Activated CD8-positive, alpha-beta memory T cell treated with anti-CD3 and anti-CD28 coated beads, Interleukin-2, amount 50 U/mL, for 1 hour (primary cell): ENCODE measurements around the gene CAMP.

ENCODE experiments used
- DNase-seq: peaks from one replicate; pipeline ENCODE4 v3.0.0-alpha.2; 2020; ENCODE audit errors: extremely low read depth

CAMP gene

DNA sequence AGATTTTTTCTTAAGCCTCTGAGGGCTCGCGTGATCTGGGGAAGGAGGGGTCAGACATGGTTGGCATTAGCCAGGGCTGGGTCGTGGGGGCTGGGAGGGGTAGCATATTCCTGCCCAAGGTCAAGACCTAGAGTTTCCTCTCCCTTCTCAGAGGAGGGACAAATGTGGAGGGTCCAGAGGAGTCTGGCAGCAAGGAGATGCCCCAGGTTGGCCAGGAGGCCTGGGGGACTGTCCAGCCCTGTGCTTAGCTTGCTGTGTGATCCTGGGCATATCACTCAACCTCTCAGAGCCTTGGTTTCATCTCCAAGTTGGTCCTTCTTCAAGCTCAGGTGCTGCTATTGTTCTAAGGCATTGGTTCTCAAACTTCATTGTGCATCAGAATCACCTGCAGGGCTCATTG, 9.1 kb upstream of the CAMP start:
- no peak for DNase-seq

DNA sequence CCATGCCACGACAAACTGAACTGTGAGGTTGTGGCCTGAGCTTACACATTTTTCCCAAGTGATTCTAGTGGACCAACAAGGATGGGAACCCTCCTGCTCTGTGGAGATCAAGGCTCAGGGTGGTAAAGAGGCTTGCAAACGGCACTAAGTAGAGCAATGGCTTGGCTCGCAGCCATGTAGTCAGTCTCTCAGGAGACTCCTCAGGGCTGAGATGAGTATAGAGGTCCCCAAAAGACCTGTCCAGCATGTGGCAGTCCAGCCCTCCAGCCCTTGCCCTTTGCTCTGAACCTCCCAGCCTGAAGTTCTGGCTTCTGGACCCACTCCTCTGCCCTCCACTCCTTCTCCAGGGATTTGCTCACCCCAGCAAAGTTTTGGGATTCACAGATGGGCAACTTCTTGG, 8.3 kb upstream of the CAMP start:
- DNase-seq = no peak

DNA sequence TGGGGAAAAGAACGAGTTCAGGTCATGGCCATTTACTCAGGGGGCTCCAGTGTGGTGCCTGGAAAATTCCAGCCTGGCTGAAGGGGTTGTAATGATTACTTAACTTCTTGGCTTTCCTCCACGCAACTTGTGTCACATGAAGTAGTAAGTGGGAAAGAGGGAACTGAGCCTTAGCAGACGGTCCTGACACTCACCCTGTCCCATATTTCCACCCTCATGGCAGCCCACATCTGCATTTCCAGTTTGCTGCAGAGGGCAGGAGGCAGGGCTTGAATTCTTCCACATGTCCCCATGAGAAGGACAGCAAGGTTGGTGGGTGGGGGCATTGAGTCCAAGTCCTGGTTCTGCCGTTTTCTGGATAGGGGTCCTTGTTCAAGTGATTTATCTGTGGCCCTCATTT, 7.8 kb upstream of the CAMP start:
- no peak for DNase-seq

DNA sequence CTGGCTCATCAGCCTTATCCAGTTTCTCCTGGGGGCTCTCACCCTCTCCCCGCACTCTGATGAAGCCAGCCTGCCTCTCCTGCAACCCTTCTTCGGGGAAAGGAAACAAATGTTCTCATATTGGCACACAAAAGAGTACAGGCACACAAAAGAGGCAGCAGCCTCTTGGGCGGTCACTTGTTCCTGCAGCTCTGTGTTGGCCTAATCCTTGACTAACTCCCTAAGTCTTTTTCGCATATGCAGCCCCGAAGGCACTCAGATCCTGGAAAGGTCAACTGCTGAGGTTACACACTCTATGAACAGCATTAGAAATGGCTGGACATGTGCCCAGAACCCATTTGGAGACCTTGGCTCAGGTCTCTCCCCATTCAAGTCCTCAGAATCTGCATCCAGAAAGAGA, 7.4 kb upstream of the CAMP start:
- DNase-seq = no peak

DNA sequence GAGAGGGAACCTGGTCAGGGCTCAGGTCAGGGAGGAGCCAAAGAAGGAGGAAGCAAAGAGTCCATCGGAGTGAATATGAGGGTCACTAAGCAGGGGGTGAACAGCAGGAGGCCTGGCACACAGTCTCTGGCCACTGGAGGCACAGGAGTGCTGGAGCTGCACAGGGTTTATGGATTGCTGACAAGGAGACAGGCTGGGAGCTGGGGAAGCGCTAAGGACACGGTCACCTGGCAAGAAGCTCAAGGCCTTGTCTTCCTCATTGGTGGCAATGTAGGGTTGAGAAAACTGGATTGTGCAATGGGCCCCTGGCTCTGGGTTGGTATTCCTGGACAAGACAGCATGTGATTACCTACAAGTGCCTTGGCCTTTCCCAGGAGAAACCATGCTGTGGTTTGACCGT, 5.8 kb upstream of the CAMP start:
- no peak for DNase-seq

DNA sequence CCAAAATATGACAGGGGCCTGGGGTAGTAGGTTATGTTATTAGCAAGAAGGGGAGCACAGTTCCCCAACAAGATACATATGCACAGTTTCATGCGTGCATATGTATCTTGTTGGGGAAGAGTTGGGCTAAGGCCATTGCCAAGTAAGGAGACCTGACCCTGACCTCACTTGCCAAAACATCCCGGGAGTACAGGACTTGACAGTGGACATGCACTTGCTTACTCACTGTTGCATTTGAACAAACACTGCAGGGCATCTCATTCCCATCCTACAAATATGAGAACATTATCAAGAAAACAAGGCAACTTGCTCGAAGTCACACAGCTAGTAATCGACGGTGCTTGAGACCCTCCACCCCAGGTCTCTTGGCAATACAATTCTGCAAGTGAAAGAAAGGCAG, 4.8 kb upstream of the CAMP start:
- DNase-seq = no peak

DNA sequence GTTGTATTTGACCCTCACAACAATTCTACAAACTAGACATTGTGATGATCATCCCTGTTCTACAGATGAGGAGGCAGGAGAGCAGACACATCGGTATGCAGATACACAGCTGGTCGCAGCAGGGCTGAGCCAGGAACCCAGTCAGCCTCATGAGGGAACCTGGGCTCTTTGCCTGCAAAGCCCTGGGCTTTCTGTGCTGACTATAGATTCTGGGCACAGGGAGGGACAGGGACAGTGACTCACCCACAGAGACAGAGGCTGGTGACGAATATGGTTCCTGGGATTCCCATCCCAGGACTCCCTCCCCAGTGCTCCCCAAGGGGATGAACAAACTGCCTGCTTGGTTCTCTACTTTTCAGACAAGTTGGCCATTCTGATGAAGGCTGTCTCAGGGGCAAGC, 3.8 kb upstream of the CAMP start:
- no peak for DNase-seq

DNA sequence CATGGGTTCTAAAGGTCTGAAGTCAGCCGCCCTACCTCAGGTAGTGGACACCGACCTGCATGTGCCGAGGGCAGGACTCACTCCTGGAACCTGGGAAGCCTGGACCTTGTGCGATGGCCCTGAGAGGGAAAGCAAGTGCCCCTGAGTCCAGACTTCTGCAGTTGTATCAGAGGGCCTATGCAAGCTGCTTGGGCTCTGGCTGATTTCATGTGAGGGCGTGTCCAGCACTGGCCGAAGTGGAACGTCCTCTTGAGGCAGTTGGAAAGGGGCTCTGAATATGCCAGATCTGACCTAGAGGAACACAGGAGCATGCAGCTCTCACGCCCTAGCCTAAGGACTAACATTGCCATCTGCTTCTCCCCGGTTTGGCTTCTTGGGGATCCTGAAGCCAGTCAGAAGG, 2.5 kb upstream of the CAMP start:
- DNase-seq = no peak

DNA sequence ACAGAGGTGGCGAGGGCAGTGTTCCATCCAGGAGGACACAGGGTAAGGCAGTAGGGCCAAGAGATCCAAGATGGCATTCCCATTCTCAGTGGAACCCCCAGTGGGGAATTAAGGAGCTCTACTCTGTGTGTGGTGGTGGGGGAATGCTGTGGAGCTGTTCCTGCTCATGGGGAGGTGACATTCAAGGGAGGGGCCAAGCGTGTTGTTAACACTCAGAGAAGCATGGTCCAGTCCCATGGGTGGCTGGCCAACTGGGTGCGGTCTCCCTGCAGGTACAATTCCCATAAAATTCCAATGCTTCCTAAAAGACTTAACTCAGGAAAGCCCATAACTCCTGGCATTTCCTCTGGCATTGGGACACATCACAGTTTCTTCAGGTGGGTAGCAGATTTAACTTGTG, 2.3 kb downstream of the CAMP start:
- no peak for DNase-seq

DNA sequence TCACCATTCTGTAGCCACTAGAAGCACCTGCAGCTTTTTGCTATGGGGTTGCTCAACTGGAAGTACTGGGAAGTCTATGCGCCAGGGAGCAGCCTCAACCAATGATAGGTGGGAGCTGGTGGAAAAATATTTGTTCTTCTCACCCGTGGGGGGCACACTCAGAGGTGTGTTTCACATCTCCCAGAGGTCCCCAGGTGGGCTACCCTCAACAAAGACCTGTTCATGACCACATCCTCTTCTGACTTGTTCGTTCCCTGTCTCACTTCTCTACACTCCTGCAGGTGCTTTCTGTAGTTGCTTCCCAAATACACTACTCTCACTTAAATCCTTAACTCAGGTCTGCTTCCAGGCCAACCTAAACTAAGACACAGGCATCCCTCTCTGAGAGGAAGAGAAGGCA, 3.6 kb downstream of the CAMP start:
- DNase-seq = no peak

DNA sequence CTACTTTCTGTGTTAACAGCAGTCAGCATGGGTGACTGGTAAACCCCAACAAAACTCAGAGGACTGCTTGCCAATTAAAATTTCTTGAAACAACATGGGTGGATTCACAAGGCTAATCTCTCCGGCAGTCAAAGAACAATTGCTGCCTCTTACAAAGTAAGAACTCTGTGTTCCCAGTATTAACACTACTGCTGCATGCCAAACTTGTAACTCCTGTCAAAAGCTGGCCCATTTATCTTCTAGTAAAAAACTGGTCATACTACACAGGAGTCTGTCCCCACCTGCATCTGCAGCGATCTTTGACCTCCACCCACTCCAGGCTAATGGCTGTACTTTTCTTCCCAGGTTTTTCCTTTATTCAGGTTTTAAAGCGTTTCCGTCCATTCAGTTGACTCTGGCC, 8.9 kb downstream of the CAMP start:
- no peak for DNase-seq

DNA sequence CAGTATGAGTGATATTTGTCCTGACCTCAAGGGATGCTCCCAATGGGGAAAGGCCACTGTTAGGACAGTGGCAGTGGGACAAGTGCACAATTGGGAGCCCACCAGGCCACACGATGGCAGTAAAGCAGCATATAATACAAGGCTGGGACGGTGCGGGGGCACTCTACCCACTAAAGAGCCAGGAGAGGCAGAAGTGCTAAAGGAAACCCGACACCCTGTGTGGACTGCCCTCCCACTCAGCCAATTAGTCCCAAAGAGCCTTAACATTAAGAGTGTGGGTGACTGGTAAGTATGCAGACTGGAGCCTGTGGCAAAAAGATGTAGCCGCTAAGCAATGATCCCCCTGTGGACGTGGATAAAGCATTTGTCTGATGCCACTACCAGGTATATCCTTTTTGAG, 9.4 kb downstream of the CAMP start:
- peak; percentile 8 for DNase-seq

DNA sequence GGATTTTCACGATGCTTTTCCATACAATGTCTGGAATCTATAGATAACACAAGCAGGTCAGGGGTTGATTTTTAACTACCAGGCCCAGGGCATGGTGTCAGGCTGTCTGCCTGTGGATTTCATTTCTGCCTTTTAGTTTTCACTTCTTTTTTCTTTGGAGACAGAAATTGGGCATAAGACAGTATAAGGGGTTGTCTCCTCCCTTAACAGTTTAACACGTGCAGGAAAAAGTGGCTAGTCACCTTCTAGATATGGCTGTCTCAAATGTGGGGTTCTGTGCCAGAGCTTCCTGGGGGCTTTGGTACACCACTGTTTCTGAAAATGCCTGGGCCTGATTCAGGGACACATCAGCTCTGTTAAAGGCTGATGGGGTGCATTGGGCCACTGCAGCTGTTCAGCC, 10.2 kb downstream of the CAMP start:
- DNase-seq = no peak

DNA sequence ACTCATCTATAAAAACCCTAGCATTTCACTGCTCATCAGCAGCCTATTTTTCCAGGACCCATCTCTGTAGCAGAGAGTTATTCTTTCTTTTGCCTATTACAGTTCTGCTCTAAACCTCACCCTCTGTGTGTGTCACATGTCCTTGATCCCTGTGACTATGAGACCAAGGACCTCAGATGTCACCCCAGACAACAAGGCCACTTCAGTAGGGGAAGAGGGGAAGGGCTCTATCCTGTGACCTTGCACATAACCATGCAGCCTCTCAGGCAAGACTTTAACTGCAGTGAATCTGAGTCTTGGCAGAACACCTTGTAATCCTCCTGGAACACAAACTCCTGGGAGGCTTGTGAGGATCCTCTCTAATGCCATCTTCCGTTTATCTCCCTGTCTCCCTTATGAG, 13.2 kb downstream of the CAMP start:
- DNase-seq = no peak

DNA sequence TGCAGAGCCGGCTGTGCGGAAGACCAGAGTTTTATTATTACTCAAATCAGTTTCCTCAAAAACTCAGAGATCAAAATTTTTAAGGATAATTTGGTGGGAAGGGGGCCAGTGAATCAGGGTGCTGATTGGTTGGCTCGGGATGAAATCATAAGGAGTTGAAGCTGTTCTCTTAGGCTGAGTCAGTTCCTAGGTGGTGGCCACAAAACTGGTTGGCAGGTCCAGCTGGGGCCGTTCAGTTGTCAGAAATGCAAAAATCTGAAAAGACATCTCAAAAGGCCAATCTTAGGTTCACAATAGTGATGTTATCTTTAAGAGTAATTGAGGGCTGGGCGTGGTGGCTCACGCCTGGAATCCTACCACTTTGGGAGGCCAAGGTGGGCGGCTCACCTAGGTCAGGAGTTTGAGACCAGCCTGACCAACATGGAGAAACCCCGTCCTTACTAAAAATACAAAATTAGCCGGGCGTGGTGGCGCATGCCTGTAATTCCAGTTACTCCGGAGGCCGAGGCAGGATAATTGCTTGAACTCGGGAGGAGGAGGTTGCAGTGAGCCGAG, 15.3 kb downstream of the CAMP start:
- no peak for DNase-seq

DNA sequence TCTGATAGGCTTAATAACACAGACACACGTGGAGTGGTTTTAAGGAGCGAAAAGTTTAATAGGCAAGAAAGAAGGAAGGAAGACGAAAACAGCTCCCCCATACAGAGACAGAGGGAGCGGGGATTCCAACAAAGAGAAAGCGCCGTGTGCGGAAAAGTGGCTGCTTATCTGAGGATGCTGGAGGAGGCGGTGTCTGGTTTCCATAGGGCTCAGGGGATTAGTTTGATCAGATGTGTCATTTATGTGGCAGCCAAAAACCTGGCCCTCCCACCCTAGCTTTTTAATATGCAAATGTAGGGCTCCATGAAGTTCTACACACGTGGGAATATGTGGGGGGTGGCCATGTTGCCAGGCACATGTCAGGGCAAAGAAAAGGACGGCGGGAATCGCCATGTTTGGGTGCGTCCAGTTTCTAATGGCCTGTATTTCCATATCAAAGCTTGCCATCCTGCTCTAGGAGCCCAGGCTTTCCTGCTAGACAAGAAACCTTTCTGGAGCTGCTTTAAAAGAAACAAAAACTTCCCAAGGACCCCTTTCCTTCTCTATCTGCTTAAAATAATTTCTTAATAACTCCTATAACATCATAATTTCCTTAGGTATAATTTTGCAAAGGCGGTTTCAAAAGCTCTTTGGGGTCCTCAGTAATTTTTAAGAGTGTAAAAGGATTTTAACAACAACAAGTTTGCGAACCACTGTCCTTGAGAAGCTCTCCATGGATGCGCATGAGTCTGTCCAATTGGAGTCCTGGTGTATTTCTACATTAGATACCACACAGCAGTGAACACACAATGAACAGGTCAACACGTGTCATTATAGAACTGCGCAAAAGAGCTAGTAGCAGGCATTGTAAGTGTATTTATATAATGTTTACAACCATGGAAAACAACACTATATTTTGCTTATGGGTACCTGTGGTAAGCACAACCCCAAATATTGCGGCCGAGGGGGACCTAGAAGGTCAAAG, 17.0 kb downstream of the CAMP start:
- no peak for DNase-seq

DNA sequence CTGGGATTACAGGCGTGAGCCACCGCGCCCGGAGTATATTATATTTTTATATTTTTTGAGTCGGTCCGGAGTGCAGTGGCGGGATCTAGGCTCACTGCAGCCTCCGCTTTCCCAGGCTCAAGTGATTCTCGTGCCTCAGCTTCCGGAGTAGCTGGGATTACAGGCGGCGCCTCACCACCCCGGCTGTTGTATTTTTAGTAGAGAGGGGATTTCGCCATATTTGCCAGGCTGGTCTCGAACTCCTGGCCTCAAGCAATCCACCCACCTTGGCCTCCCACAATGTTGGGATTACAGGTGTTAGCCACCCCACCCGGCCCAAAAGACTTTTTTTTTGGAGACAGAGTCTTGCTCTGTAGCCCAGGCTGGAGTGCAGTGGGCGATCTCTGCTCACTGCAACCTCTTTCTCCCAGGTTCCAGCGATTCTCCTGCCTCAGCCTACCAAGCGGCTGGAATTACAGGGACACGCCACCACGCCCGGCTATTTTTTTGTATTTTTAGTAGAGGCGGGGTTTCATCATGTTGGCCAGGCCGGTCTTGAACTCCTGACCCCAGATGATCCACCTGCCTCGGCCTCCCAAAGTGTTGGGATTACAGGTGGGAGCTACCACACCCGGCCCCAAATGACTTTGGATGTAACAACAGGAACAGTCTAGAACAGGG, 18.6 kb downstream of the CAMP start:
- DNase-seq = no peak

DNA sequence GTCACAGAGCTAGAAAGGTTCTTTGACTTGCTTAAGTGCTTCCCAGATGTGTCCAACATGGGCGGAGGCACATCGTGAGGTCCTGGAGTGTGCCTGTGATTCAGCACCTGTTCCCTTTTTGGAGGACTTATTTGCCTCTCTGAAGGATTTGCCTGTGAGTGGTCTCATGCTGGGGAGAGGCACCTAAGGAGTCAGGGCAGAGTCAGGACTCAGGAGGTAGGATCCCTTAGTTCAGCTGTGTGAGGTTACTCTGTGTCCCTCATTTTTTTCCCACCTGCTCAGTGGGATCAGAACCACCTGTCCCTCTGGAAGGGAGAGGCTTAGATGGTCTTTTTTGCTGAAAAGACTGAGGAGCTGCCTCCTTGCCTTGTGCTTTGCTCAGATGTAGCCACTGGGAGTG, 20.6 kb downstream of the CAMP start:
- DNase-seq = no peak

DNA sequence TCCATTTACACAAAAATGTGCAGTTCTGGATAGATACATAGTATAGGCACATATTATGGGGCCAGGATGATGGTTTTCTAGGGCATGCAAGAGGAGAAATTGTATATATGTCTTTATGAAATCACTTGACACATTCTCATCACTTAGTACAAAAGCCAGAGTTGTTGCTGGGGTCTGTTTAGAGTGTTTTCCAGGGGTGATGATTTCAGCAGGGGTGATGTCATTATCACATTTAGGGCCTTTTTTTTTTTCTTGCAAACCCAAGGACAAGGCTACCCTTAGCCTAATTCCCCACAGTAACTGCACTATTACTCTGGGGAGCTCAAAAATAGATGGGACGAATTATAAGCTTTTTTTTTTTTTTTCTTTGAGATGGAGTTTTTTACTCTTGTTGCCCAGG, 21.2 kb downstream of the CAMP start:
- no peak for DNase-seq

DNA sequence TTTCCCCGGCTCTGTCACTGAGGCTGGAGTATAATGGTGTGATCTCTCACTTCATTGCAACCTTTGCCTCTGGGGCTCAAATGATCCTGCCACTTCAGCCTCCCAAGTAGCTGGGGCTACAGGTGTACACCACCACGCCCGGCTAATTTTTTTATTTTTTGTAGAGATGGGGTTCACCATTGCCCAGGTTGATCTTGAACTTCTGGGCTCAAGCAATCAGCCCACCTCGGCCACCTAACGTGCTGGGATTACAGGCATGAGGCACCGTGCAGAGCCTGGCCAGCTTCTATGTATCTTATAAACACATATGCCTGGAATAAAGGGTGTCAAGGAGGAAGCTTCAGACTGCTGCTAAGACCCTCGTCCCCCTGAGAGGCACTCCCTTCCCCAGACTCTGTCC, 21.8 kb downstream of the CAMP start:
- DNase-seq = no peak

DNA sequence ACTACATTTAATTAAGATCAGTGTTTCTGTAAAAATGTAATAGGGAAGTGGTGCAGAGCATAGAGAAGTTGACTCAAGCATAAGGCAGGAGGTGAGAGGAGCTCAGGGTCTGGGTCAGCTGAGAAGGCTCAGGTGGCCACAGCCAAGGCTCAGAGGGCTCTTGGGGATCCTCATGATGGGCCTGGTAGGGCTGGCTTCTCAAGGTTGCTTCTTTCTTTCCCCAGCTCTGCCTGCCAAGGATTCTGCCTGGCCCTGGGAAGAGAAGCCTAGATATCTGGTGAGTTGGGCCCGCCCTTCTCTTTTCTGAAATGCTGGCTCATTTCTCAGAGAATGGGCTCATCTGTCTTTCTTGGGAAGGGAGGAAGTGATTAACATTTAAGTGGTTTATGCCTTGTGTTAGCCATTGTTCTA, 24.1 kb downstream of the CAMP start:
- no peak for DNase-seq

DNA sequence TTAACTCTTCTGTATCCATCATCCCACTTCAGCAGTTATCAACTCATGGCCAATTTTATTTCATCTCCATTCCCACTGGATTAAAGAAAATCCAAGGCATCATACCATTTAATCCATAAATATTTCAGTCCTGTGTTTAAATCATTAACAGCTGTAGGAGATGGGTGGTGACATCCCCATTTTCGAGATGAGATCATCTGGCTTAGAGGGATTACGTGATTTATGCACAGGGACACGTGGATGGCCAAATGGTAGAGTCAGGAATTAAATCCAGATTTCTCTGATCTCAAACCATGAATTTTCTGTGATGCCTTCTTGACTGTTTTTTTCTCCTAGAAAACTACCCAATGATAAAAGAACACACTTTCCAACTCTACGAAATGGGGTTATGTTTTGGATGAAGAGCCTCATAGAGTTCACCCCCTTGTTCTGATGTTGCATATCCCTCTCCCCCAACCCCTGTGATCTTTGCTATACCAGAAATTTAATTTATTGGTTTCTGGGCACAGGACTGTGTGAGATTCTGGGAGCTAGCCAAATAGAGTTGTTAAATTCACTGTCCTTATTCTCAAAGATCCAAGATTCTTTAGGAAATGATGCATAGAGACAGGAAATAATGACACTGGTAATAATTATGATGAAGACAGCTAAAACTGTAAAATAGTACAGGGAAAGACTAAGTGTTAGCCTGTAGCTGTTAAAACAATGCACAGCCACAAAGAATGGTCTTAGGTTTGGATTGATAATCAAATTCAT, 25.0 kb downstream of the CAMP start:
- no peak for DNase-seq
